ENCODE results near the gene BAG5.

DNA sequence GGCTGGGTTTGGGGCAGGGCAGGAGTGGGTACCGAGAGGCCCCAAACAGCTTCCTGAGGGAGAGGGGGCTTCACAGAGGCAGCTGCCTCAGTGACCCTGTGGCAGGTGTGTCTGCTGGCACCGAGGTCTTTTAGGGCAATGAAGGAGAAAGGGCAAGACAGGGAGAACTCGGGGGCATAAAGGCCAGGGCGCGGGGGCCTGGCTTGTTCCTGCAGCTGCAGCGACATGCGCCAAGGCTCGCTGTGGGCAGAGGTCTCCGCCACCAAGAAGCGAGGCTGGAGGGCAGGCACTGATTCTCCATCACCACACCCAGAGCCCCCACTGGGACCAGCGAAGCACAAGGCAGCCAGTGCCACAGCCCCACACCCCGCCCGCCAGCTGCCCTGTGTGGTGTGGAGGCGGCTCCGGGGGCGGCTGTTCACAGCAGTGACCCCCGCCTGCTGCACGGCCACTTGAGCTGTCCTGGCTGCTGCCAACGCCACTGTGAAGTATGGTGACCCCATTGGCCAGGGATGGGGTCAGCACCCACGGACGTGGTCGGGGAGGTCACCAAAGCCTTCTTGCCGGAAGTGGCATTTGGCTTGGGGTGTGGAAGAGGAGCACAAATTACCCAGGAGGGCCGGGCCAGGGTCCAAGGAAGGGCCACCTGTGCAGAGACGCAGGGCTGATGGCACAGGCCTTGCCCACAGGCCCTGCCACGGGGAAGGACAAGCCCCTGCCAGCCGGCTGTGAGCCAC, 16.4 kb downstream of the BAG5 start:
- TF ChIP-seq POLR2A (IDR thresholded peaks at IDR 0.05): no peak
- TF ChIP-seq, protein P1, sequence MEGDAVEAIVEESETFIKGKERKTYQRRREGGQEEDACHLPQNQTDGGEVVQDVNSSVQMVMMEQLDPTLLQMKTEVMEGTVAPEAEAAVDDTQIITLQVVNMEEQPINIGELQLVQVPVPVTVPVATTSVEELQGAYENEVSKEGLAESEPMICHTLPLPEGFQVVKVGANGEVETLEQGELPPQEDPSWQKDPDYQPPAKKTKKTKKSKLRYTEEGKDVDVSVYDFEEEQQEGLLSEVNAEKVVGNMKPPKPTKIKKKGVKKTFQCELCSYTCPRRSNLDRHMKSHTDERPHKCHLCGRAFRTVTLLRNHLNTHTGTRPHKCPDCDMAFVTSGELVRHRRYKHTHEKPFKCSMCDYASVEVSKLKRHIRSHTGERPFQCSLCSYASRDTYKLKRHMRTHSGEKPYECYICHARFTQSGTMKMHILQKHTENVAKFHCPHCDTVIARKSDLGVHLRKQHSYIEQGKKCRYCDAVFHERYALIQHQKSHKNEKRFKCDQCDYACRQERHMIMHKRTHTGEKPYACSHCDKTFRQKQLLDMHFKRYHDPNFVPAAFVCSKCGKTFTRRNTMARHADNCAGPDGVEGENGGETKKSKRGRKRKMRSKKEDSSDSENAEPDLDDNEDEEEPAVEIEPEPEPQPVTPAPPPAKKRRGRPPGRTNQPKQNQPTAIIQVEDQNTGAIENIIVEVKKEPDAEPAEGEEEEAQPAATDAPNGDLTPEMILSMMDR (IDR thresholded peaks at IDR 0.05): no peak

Data from heart left ventricle (tissue), 13 donors.